Raji (cell line): ENCODE results near the gene CEP162.

Source experiments
- POLR2A ChIP-seq: IDR thresholded peaks from 2 replicates; pipeline ENCODE4 v1.6.1; 2011; ENCODE audit warnings: low read depth, low read length, control low read depth; ENCODE audit not compliant: insufficient read depth

CEP162 gene, protein sequence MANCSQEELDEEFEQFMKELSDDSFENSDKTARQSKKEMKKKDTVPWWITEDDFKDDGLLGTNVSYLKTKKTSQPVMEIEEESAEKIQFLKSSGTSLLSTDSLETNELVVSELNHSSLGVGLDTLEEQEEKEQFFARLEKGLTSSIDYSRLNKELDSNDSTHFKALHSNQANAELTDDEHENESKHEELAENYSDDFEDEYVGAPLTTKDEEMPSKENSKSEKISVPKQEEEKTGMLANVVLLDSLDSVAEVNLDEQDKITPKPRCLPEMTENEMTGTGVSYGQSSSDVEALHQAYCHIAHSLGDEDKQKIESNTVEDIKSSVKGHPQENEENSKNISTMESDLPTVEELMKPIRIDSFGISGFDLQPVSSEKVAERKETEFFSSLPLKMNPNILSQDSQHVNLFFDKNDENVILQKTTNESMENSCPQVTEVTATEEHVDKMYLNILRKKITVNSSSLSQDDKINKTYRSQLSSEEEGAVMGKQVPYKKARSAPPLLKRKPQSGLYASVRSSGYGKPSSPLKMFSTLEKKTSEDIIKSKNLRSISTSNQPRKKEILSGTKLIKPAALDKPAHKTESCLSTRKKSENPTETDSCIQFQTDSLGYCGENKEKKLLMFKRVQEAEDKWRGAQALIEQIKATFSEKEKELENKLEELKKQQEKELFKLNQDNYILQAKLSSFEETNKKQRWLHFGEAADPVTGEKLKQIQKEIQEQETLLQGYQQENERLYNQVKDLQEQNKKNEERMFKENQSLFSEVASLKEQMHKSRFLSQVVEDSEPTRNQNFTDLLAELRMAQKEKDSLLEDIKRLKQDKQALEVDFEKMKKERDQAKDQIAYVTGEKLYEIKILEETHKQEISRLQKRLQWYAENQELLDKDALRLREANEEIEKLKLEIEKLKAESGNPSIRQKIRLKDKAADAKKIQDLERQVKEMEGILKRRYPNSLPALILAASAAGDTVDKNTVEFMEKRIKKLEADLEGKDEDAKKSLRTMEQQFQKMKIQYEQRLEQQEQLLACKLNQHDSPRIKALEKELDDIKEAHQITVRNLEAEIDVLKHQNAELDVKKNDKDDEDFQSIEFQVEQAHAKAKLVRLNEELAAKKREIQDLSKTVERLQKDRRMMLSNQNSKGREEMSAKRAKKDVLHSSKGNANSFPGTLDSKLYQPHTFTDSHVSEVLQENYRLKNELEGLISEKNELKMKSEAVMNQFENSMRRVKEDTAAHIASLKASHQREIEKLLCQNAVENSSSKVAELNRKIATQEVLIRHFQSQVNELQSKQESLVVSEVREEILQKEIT (N-terminal part only)

DNA sequence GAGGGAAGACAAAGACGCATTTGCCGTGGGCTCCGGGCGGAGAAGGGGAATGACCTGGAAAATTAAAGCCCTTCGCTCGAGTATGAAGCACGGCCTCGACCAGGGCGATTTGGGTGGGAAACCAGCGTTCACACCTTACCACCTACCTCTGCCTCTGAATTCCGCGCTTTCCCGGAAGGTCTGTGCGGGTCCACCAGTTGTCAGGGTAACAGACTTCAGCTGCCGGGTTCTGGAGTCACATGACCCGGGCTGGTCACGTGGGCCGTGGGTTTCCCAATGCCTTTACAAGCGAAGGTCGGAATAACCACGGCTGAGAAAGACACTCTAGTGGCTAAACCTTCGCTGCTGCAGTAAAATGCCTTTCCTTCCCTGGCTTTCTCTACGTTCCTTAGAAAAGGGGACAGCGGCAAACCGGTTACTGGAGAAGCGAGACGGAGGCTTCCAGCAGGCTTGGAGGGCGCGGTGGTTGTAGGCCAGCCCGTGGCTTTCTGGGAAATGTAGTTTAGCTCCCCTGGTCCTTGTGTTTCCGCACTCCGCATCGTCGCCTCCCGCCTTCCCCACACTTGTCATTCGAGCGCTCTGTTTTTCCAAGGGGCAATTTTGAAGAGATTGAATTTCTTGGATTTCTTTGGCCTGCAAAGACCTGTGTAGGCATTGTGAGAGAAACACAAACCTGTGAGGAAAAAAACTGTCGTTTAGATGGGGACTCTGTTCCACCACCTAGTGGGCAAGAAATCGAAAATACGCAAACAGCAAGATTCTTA lies at the start of gene CEP162:
Gene CEP162, minus strand, starts transcription at position 210 of the 764 bp plus-strand sequence. CDS start 1,250 bp downstream, outside the sequence.
- TF ChIP-seq POLR2A, result peak; percentile 55; the same call in 1 of the 2 replicates

DNA sequence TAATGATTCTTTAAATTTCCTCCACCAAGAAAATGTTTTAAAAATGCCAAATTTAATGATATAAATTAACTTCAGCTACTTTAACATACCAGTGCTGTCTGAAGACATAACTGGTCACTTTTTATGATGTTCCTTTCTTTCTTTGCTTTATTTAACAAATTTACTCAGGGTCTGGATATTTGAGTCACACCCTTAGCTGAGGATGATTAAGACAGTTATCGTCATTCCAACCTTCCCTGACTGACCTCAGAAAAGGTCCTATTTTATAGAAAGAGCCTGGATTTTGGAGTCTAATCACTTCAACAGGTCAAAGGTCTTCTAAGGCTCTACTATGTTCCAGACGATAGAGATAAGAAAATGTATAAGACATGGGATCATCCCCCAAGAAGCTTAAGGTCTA lies 47.4 kb upstream of the CEP162 start:
- TF ChIP-seq POLR2A, result no peak

DNA sequence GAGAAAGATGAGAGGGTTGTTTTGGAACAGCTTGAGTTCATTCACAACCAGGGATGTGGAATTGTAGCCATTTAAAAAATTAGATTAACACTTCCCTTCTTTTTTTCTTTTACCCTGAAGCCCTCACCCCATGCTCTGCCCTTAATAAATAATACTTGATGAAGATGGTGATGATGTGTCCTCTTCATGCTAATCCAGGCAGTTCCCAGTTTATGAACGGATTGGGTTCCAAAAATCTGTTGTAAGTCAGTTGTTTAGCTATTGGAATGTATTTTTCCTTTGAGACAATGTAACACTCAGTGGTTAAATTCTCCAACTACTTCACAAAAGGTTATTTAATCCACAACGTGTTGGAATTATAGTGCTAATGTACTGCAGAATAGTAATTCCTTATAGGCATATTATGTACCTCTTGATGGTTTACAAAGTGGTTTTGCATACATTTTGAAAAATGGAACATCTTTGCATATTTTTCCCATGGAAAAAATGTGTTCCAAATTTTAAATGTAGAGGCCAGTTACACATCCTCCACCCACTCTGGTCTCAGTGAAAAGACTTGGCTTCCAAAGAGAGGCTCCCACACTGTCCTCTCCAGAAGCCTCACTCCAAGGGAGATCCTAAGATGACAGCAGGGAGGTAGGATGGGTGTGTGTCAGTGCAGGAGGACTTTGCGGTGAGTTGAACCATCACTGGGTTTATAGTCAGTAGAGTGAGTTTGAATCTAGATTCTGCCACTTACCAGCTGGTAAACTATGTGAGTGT lies 45.8 kb upstream of the CEP162 start:
- no peak for TF ChIP-seq POLR2A

DNA sequence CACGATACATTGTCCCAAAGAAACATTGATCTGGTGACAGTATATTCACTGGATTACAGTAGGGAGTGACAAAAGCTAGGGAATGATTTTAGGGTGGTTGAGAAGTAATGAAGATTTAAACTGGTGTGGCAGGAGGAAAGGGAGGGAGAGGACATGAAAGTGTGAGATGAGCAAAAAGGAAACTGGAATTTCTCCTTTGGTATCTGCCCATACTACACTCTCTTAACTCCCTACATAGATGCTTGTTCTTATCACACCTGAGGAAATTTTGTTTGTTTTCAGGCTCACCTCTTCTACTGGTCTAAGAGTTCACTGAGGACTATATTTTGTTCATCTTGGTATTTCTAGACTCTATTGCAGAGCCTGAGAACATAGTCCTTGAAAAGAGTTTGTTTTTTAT lies 44.9 kb upstream of the CEP162 start:
- TF ChIP-seq POLR2A, result no peak

DNA sequence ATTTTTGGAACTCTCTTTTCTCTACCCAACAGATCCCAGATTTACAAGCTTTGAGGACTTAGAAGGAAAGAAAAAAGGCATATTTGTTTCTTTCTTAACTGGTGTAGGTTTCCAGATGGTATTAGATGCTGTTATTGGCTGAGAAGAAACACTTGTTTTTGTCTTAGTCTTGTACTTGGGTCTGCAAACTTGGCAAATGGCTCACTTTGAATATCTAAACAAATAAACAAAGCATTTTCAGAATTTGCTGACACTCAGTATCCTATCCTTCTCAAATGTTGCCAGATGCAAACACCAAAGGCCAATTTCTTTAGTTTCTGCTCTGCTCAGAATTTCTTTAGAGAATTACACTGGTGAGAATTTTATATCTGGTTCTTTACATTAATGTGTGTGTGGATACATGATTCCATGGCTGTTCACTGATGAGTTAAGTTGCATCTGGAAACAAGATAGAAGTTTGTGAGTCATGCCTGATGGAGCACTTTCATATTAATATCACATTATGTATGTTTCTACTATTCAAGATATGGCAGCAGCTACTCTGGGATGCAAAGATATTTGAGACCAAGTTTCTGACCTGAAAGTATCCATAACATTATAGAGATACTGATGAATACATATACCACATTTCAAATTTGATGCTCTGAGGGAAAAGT lies 43.7 kb upstream of the CEP162 start:
- no peak for TF ChIP-seq POLR2A

DNA sequence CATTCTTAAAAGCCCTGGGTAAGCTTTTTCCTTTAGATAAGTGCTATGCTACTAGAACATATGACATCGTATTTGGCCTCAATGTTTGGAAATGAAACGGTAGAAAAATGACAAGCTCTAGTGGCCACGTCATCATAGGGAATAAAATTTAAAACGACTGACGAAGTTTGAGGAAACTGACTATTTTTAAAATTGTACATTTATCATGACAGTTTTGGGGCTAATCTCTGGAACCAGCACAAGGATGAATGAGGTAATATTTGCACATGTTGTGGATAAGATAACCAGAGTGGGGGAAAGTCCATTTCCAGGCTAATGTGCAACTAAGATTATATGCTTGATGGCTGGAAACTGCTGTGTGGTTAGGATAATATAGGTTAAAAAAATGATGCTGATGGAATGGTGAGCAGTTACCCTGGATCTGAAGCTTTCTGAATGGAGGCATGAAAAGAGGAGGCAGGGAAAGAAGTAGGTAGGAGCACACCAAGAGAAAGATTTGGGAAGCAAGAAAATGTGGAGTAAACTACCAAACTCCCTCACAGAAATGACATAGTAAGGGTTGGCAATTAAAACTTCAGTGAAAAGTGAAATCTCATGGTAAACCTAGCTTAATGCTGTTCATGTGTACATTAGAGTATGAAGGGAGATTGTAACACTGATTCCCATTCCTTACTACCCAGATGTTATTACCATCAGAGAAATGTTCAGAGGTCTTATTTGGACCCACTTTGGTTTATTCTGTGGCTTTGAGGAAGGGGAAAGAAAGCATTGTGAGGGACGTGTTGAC lies 42.7 kb upstream of the CEP162 start:
- no peak for TF ChIP-seq POLR2A

DNA sequence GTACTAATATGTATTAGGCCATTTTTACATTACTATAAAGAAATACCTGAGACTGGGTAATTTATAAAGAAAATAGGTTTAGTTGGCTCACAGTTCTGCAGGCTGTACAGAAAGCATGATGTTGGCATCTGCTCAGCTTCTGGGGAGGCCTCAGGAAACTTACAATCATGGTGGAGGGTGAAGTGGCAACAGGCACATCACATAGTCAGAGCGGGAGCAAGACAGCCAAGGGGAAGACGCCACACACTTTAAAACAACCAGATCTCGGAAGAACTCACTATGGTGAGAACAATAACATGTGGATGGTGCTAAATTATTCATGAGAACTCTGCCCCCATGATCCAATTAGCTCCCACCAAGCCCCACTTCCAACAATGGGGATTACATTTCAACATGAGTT lies 41.3 kb upstream of the CEP162 start:
- no peak for TF ChIP-seq POLR2A

DNA sequence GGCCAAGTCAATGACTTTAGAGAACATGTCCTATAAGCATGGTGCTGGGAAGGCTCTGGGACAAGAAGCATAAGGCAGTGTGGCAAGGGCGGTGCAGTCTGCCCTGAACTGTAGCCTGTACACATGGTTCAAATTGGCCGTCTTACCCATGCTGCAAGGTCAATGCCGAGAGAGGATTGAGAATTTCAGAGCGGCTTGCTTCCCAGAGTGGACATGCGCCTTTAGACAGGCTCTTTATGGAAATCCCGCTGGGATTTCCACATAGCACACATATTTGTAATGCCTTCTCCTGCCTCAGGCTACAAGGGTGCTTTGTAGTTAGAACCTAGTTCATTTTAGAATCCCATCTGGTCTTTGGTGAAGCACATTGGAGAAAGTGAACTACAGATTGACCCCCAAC lies 36.1 kb upstream of the CEP162 start:
- no peak for TF ChIP-seq POLR2A

DNA sequence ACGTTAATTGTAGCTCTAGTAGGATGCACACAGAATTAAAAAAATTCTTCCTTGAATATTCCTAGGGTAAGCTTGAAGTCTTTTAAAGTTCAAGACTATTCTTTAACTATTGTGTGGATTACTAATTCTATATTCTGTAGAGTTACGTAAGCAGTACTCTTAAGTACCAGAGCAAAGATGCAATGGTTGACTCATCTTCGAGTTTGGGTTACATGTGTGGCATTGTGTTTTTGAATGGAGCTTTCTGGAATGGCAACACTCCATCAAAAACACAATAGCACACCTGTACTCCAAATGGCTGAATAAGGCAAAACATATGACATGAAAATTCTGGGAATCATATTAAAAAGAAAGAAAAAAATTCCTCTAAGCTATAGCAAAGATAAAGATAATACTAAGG lies 33.5 kb upstream of the CEP162 start:
- no peak for TF ChIP-seq POLR2A

DNA sequence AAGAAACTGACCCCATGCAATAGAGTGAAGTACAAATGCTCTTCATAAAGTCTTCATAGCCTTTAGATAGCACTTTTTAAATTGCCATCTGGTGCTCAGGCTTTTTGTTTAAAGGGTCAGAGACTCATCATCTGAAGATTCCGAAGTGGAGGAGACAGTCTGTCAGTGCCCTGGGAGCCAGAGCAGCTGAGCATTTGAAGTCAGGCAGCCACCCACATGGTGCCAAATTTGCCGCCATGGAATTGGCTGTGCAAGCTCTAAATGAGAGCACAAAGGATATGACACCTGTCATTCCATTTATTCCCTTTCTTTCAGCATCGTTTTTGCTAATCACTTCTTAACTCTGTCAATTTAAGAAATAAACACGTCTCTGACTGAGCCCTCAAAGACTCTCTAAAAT lies 32.8 kb upstream of the CEP162 start:
- no peak for TF ChIP-seq POLR2A

DNA sequence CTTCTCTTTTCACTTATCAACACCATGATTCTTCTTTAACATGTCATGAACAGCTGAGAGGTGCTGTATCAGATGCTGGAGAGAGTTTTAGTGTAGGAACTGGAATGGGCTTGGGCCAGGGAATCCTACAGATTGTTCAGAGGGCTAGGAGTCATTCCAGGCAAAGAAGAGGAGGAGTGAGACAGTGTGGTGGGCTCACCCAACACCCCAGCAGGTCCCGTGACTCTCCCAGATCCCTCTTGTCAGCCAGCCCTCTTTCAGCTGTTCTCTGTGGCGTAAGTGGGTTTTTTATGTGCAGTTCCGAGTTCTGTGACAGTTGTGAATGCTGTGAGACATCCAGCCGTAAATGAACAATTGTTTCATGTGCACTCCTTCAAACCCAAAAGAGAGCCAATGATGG lies 31.4 kb upstream of the CEP162 start:
- TF ChIP-seq POLR2A, result no peak

DNA sequence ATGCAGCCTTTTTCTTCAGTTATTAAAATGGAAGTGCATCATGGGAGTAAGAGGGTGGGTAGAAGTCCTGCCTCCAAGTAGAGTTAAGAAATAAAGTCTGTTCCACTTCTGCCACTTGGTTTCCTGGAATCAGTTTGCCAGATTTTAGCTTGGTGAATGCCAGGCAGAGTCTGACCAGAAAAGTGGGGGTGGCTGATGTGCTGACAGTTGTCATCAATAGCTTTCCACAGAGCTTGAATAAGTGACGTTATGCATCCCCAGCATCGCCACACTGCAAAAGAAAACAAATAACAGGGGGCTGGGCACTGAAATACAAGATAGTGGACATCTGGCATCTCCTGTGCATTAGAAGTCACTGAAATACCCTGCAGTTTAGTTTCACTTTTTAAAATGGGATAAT lies 30.8 kb upstream of the CEP162 start:
- TF ChIP-seq POLR2A, result no peak

DNA sequence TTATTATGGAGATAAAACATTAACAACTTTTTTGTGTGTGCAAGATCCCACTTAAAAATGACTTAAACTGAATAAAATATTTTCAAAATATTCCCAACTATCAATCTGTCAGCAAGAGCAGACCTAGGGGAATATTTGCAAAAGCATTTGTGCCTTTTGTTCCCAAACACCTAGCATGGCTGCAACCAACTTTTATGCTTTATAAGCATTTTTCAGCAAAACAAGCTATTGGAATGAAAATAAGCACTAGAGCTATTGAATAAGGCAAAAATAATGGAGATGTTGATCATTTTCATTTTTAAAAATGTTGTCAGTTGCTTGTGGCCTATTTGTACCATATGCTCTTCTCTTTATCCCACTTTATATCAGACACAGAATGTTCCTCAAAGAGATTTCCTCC lies 28.2 kb upstream of the CEP162 start:
- TF ChIP-seq POLR2A, result no peak

DNA sequence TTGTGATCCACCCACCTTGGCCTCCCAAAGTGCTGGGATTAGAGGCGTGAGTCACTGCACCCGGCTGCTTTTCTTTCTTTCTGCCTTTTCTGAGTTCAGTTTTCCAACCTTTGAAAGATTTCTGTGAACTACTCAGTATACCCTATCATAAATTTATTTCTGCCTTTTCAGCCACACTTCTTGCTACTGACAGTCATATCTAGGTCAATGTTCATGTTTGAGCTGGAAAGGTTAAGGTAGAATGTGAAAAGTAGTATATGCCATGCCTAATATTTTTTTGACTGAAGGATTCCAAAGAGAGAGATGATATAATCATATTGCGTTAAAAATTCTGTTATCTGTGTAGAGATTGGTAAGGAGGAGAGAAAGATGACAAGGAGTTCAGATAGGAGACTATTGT lies 25.9 kb upstream of the CEP162 start:
- TF ChIP-seq POLR2A, result no peak
